GM12864 (cell line): ENCODE measurements around the gene UBE2V1.

ENCODE experiments used
- DNase-seq: peaks from one replicate; pipeline ENCODE4 v3.0.0-alpha.2; 2011; ENCODE audit warnings: low read depth
- H3K4me3 ChIP-seq: 2 replicates; pipeline ENCODE4 v1.5.1; 2011; ENCODE audit warnings: mild to moderate bottlenecking, low read depth, low read length, control low read depth
- CTCF ChIP-seq: IDR thresholded peaks from 2 replicates; pipeline ENCODE4 v1.5.1; 2011; ENCODE audit warnings: low read depth, mild to moderate bottlenecking, moderate library complexity, low read length, control low read depth, inconsistent platforms; ENCODE audit errors: missing control alignments

The UBE2V1 gene

GRCh38 chr20:50128520-50128905, 15.6 kb upstream of the UBE2V1 start:
- DNase-seq = no peak
- no peak overlapping the region for H3K4me3 ChIP-seq
- TF ChIP-seq CTCF = no peak

DNA sequence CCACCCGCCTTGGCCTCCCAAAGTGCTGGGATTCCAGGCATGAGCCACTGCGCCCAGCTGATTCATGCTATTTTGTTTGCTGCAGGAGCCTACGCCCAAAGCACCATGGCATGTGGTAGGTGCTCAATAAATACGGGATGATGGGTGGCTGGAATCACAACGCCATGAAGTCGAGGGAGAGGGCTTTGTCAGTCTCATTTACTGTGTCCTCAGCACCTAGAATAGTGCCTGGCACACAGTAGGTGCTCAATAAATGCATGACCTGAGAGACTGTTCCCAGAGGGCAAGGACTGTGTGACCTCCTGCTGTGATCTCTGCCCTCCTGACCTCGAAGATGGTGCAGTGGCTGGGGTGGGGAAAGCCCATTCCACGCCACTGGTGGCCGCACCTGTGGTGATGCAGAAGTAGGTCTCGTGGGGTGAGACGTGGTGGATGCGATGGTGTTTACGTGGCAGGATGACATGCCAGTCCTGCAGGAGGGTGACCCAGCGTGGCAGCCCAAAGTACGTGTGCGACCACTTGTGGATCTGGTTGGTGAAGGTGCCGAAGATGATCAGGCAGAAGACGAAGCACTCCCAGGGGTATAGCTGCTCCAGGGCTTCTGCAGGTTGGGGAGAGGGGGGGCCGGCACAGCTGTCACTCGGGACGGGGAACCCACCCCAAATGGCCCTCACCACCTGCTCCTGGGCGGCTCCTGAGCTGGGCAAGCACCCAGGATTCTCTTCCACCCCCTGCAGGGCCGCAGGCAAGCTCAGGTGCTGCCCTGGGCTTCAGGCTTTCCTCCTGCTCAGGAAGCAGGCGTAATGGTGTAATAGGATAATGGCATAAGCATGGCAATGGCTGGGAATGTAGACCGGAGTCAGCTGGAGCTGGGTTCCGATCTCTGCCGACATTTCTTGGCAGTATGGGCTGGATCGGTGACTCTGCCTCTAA, 14.9 kb upstream of the UBE2V1 start:
- DNase-seq = no peak
- TF ChIP-seq CTCF = no peak
- no peak overlapping the region for H3K4me3 ChIP-seq

DNA sequence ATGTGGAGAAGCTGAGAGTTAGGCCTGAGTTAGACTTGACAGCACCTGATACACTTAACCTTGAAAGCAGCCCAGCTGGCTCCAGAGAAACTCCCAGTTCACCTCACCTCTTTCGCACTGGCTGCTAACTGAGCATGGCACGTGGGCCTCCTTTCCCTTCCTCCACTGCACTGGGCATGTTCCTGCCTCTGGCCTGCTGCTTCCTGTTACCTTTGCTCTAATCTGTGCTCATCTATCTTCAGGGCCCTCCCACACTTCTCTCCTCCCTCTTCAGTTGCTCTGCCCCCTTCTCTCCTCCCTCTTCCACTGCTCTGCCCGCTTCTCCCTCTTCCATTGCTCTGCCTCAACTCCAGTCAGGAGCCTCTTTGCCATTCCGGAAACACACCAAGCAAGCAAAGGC, 13.7 kb upstream of the UBE2V1 start:
- no peak overlapping the region for H3K4me3 ChIP-seq
- DNase-seq = no peak
- TF ChIP-seq CTCF = no peak

- no peak for TF ChIP-seq CTCF
- H3K4me3 ChIP-seq = no peak overlapping the region
- DNase-seq = no peak
These were observed 12.3 kb upstream of the UBE2V1 start for GRCh38 chr20:50125279-50125678.

GRCh38 chr20:50124496-50124895, 11.5 kb upstream of the UBE2V1 start:
- no peak overlapping the region for H3K4me3 ChIP-seq
- no peak for DNase-seq
- no peak for TF ChIP-seq CTCF

- H3K4me3 ChIP-seq = no peak overlapping the region
- no peak for TF ChIP-seq CTCF
- no peak for DNase-seq
These were observed 10.5 kb upstream of the UBE2V1 start for GRCh38 chr20:50123418-50123817.

- TF ChIP-seq CTCF = no peak
- no peak overlapping the region for H3K4me3 ChIP-seq
These were observed 9.8 kb upstream of the UBE2V1 start for GRCh38 chr20:50122763-50123162.

More at GRCh38 chr20:50122763-50123162, 9.8 kb upstream of the UBE2V1 start:
- DNase-seq = no peak
